ENCODE results near the gene RPS6KA2.
A peak's percentile ranks its signal among the peaks of the same experiment; 100 is the strongest.
"Not testable (repeated sequence)": the region's sequence is repeated elsewhere in the genome, so short reads cannot be mapped to it uniquely, and the experiment has no call there.

RPS6KA2 gene

DNA sequence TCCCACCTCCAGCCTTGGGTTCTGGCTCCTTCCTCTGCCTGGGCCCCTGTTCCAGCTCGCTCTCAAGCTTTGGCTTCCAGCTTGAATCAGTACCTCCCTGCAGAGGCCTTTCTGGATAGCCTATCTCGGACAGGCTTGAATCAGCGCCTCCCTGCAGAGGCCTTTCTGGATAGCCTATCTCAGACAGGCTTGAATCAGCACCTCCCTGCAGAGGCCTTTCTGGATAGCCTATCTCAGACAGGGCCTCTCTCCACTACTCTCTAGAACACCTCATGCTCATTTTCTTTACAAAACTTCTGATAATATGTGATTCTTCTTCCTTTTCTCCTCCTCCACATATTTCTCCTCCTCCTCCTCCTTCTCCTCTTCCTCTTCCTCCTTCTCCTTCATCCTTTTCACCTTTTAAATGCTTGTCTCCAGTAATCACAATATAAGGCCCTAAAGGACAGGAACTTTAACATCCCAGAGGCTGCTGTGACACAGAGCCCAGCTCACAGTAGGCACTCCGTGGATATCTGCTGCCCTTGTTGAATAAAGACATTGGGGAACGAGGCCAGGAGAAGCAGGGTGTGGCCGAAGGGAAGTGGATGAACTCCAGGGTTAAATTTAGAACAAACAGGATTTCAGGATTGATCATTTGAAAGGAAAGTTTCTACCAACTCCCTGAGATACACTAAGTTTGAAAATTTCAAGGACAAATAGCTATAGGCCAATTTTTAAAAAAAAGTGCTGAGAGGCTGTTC lies 9.3 kb upstream of the RPS6KA2 start:
- no peak overlapping the region for H3K4me3 ChIP-seq (ENCODE audit: low read length)
- no peak for TF ChIP-seq CTCF (conservative IDR thresholded peaks at IDR 0.05; ENCODE audit: low read length)
- no peak for DNase-seq (ENCODE audit: low read depth)

DNA sequence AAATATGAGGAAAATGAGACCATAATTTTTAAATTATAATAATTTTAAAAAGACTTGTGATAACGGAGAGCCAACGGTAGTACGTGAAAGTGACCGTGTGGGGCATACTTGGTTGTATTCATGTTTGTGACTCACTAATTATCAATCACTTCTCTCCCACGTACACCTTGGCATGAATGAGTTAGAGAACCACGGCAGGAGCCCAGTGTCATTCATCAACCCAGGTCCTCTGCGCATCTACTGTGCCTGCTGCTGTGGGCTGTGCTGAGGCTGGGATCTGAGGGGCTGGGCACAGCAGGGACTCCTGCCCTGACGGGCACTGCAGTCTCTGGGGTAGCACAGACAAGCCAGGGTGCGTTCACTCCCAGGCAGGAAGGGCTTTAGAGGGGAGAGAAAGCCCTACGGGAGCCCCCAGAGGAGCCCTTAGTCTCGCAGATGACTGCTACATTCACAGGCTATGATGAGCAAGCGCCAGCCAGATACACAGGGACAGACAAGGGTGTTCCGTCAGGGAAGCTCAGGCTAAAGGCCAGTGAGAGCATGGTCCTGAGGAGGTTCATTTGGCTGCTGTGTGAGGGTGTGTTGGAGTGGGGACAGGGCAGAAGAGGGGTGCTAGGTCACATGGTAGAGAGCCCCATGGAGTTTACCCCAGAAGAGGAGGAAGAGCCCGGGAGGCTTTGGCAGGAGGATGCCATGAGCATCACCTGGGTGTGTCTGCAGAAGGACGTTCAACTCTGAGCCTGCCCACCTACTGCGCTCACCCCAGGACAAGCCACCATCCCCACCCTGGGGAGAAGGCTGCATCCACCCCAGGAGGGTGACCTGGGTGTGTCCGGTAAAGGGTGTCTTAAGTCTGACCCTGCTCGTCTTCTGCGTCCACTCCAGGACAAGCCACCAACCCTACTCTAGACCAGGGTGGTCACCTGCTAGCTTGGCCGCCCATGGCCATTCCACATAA lies 8.2 kb upstream of the RPS6KA2 start:
- TF ChIP-seq CTCF (conservative IDR thresholded peaks at IDR 0.05; ENCODE audit: low read length): no peak
- DNase-seq (ENCODE audit: low read depth): no peak

GRCh38 chr6:166634581-166634980 lies 7.5 kb upstream of the RPS6KA2 start:
- not testable (repeated sequence) for DNase-seq (ENCODE audit: low read depth); H3K4me3 ChIP-seq (ENCODE audit: low read length)

More for the DNA sequence above, 8.2 kb upstream of the RPS6KA2 start:
- H3K4me3 ChIP-seq (ENCODE audit: low read length): no peak overlapping the region

DNA sequence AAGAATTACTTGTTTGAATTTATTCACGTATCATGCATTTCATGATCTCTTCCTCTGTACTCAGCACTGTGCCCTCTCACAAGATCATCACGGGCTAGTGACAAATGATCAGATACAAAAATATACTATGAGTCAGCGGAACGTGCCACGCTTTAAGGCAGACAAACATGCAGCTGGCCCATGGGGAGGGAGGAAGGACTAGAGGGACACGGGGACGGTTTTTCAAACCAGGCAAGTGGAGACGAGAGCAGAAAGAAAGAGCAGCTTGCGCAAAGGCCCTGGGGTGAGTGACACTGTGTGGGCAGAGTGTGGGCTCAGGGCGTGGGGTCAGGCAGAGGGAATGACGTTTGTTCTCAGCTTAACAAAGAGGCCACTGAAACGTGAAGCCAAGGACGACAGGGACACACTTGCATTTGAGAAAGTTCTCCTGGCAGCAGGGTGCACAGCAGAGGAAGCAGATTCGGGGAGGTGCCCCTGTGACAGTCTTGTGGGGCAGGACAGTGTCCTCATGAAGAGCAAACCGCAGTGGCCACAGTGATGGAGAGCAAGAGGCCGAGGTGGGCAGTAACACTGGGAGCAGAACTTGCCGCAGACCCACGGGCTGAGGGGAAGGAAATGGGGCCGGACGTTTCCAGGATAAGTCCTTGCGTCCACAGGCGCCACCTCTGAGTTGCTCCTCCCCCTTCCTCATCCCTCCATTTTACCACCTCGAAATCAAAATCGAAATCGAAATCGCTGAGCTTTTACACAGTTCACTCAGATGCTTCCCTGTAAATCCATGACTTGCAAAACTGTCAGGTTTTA lies 6.9 kb upstream of the RPS6KA2 start:
- H3K4me3 ChIP-seq (ENCODE audit: low read length): no peak overlapping the region
- TF ChIP-seq CTCF (conservative IDR thresholded peaks at IDR 0.05; ENCODE audit: low read length): no peak
- no peak for DNase-seq (ENCODE audit: low read depth)

GRCh38 chr6:166632731-166633130 lies 5.7 kb upstream of the RPS6KA2 start:
- H3K4me3 ChIP-seq (ENCODE audit: low read length): no peak overlapping the region
- TF ChIP-seq CTCF (conservative IDR thresholded peaks at IDR 0.05; ENCODE audit: low read length): no peak
- no peak for DNase-seq (ENCODE audit: low read depth)

- no peak for DNase-seq (ENCODE audit: low read depth)
- H3K4me3 ChIP-seq (ENCODE audit: low read length): no peak overlapping the region
- no peak for TF ChIP-seq CTCF (conservative IDR thresholded peaks at IDR 0.05; ENCODE audit: low read length)
Observed at GRCh38 chr6:166630462-166630861, 3.4 kb upstream of the RPS6KA2 start.

- DNase-seq (ENCODE audit: low read depth): peak; percentile 81
- no peak overlapping the region for H3K4me3 ChIP-seq (ENCODE audit: low read length)
- TF ChIP-seq CTCF (conservative IDR thresholded peaks at IDR 0.05; ENCODE audit: low read length): no peak
Observed at GRCh38 chr6:166629628-166630027, 2.6 kb upstream of the RPS6KA2 start.

All from AG10803 (cell line).